ENCODE results near the gene INPP5K. TPM values are rescaled to one million over a fixed set of nuclear protein-coding genes. Genes with fewer than 3 reads are reported as not detected.
A peak's percentile ranks its signal among the peaks of the same experiment; 100 is the strongest.
"Not testable (repeated sequence)": the region's sequence is repeated elsewhere in the genome, so short reads cannot be mapped to it uniquely, and the experiment has no call there.

Gene INPP5K
- total RNA-seq, 1 experiment from 2014 or later = 24.8 TPM

DNA sequence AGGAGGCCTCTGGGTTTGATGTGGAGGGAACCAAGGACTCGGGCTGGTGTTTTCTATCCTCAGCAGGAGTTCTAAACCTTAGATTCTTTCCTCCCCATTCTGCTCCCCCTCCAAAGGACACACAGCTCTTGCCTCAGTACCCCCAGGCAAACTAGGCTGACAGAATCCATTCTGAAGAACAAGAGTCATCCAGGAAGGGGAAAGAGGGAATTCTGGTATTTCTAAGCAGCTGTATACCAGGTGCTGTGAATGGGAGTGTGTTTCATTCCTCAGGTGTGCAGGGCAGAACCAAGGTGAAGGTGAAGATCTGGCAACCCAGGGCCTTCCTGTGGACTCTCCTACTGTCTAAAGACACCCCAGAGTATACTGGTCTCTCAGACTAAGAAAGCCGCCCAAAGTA, 4.1 kb downstream of the INPP5K start:
- DNase-seq (ENCODE audit: low read depth) = no peak
- in situ Hi-C loops (cut with HindIII; ENCODE audit: low pct_unique_long_range_greater_than_20kb, low sequenced_read_pairs) = no loop called here

- DNase-seq (ENCODE audit: low read depth) = no peak
- in situ Hi-C loops (cut with HindIII; ENCODE audit: low pct_unique_long_range_greater_than_20kb, low sequenced_read_pairs) = no loop called here
Measured at GRCh38 chr17:1511756-1512321, 4.6 kb downstream of the INPP5K start.

DNA sequence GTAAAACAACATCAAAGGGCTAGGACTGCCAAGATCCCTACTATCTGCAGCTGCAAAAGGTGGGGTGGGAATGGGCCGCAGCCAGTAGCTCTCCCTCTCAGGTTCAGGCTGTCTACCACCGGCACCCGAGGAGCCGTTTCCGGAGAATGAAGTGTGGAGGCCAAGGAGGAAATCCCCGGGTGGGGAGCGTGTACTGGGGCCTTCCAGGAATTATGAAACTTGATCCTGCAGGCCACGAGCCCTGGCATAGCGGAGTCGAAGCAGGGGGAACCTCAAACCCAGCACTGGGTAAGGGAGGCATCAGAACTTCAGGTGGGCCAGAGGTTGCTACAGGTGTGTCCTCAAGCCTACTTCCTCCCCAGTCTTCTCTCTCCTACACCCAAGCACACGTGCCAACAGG, 5.1 kb downstream of the INPP5K start:
- no peak for DNase-seq (ENCODE audit: low read depth)
- in situ Hi-C loops (cut with HindIII; ENCODE audit: low pct_unique_long_range_greater_than_20kb, low sequenced_read_pairs) = no loop called here

DNA sequence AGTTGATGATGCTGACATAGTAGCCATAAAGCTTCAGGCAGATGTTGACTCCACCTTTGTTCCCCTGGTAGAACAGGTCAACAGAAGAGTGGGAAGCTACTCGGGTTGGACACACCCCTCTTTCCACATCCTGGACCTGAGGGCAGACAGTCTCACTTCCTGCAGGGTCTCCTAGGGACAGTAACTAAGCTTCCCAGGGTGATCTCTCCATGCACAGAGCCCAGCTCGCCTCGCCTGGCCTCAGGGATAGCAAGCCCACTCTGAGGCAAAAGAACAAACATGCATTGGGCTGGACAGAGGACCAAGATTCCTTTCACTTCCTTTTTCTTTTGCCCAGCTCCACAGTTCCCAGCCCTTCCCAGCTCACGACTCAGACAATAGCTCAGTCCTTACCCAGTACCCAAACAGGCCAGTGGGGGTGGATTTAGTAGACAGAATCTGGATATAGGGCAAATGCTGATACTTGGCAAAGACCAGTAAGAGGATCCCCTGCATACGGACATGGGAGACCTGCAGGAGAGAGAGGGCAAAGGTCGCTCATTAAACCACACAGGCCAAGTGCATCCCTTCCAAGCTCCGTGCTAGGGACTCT, 7.0 kb downstream of the INPP5K start:
- DNase-seq (ENCODE audit: low read depth) = no peak
- in situ Hi-C loops (cut with HindIII; ENCODE audit: low pct_unique_long_range_greater_than_20kb, low sequenced_read_pairs) = no loop called here

GRCh38 chr17:1508709-1509108, 7.7 kb downstream of the INPP5K start:
- in situ Hi-C loops (cut with HindIII; ENCODE audit: low pct_unique_long_range_greater_than_20kb, low sequenced_read_pairs) = not testable (repeated sequence)

GRCh38 chr17:1506649-1507267, 9.7 kb downstream of the INPP5K start:
- in situ Hi-C loops (cut with HindIII; ENCODE audit: low pct_unique_long_range_greater_than_20kb, low sequenced_read_pairs) = no loop called here

More at GRCh38 chr17:1508709-1509108, 7.7 kb downstream of the INPP5K start:
- not testable (repeated sequence) for DNase-seq (ENCODE audit: low read depth)

DNA sequence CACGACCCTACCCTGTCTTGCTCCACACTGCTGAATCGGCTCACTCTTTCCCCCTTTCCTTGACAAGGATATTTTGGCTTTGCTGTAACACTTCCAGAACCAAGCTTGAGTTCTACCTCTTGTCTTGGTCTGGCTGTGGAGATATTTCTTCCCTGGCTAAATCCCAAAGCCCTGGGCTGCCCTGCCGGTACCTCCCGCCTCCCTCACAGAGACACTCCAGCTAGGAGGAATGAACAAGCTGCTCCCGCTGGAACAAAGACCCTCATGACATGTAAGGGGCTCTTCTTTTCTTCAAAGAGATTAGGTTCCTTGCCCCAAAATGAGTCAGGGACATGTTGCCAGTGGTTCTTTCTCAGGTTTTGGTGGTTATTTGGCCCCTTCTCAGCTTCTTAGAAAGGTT, 10.8 kb downstream of the INPP5K start:
- in situ Hi-C loops (cut with HindIII; ENCODE audit: low pct_unique_long_range_greater_than_20kb, low sequenced_read_pairs) = no loop called here
- DNase-seq (ENCODE audit: low read depth) = no peak

More at GRCh38 chr17:1506649-1507267, 9.7 kb downstream of the INPP5K start:
- DNase-seq (ENCODE audit: low read depth) = no peak

DNA sequence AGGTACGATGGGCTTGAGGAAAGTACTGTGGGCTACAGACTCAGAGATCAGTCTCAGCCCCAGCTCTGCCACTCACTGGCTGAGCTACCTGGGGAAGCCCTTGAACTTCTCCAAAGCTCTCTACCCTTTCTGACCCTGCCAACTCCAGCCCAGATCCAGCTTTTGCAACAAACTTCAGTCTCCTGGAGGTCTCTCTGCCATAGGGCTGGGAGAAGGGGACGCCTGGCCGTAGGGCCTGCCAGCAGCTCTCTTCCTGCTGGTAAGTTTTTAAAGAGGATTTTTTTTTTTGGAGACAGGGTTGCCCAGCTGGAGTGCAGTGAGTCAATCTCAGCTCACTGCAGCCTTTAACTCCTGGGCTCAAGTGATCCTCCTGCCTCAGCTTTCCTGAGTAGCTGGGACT, 11.5 kb downstream of the INPP5K start:
- in situ Hi-C loops (cut with HindIII; ENCODE audit: low pct_unique_long_range_greater_than_20kb, low sequenced_read_pairs) = no loop called here
- no peak for DNase-seq (ENCODE audit: low read depth)

DNA sequence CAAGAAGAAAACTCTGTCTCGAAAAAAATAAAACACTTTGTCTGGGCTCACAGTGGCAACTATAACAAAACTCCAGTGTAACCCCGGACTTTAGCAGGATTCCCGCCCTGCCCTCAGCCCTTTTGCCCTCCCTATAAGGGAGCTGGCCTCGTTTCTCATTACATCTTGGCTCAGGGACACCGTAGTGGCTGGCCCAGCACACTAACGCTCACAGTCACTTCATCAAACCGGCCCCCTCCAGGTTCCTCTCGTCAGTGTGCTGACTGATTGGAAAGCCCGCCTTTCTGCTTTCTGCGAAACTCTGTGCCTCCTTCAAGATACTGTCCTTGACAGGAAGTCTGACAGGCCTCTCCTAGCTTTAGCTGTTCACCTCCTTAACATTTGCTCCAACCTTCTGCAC, 12.7 kb downstream of the INPP5K start:
- DNase-seq (ENCODE audit: low read depth) = no peak
- in situ Hi-C loops (cut with HindIII; ENCODE audit: low pct_unique_long_range_greater_than_20kb, low sequenced_read_pairs) = no loop called here

DNA sequence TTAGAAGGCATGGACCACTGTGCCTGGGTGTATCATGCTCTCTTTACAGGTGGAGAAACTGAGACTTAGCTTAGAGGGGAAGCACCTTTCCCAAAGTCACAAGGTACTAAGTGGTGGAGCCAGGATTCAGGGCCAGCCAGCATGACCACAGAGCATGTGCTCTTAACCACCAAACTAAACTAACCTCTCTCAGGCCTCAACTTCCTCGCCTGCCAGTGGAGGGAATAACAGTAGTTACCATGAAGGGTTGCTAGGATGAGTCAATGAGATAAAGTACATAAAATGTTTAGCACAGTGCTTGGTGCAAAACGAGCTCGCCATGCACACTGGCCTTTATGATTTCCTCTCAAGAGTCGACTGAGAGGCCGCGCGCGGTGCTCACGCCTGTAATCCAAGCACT, 17.5 kb downstream of the INPP5K start:
- in situ Hi-C loops (cut with HindIII; ENCODE audit: low pct_unique_long_range_greater_than_20kb, low sequenced_read_pairs) = no loop called here
- peak; percentile 46 for DNase-seq (ENCODE audit: low read depth)

DNA sequence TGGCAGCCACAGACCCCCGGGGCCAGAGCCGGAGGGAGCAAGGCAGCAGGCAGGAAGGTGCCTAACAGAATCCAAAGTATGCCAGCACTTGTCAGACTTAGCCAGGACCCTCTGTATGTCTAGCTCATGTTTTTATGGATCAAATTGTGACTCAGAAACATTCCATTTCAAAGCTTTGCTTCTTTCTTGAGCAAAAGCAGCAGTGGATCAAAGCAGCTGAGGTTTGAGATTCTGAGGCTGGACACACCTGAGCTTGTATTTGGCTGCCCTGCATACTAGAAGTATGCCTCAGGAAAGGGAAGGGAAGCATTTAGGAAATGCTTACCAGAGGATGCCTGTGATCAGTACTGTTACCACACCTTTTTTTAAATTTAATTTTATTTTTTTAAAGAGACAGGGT, 18.2 kb downstream of the INPP5K start:
- DNase-seq (ENCODE audit: low read depth) = no peak
- in situ Hi-C loops (cut with HindIII; ENCODE audit: low pct_unique_long_range_greater_than_20kb, low sequenced_read_pairs) = no loop called here

- DNase-seq (ENCODE audit: low read depth) = no peak
- in situ Hi-C loops (cut with HindIII; ENCODE audit: low pct_unique_long_range_greater_than_20kb, low sequenced_read_pairs) = no loop called here
Measured at GRCh38 chr17:1497831-1498230, 18.6 kb downstream of the INPP5K start.

DNA sequence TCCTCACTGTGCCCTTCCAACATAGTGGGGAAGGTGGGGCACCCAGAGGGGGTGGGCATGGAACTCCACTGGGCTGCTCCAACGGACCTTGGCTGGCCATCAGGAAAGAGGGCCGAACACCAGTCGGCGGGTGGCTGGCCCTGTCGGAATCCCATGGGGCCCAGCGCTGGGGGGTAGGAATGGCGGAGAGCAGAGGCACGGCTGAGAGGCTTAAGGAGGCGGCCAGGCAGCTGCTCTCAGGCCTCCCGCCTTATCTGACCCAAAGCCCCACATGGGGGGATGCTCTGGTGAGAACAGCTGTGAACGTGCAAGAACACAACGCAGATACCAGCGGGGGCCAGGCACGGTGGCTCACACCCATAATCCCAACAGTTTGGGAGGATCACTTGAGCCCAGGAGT, 19.5 kb downstream of the INPP5K start:
- in situ Hi-C loops (cut with HindIII; ENCODE audit: low pct_unique_long_range_greater_than_20kb, low sequenced_read_pairs) = no loop called here
- DNase-seq (ENCODE audit: low read depth) = no peak

- no peak for DNase-seq (ENCODE audit: low read depth)
- in situ Hi-C loops (cut with HindIII; ENCODE audit: low pct_unique_long_range_greater_than_20kb, low sequenced_read_pairs) = no loop called here
Measured at GRCh38 chr17:1495265-1495989, 21.0 kb downstream of the INPP5K start.

GRCh38 chr17:1494736-1495253, 21.6 kb downstream of the INPP5K start:
- in situ Hi-C loops (cut with HindIII; ENCODE audit: low pct_unique_long_range_greater_than_20kb, low sequenced_read_pairs) = no loop called here
- no peak for DNase-seq (ENCODE audit: low read depth)

DNA sequence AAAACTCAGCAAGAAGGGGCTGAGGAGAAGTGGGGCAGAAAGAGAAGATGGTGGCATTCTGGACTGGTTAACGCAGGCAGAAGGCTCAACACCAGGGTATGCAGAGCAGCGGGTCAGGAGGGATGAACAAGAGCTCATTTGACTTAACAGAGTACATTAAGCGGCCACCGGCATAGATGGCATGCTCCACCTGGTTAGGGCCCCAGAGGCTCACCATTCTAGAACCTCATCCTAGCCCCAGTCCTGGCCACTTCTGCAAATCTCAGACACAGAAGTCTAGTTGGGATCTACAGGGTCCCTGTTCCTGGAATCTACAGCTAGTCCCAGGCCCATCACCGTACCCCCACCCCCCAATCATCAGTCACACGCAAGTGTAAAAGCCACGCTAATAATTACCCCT, 22.2 kb downstream of the INPP5K start:
- in situ Hi-C loops (cut with HindIII; ENCODE audit: low pct_unique_long_range_greater_than_20kb, low sequenced_read_pairs) = no loop called here

DNA sequence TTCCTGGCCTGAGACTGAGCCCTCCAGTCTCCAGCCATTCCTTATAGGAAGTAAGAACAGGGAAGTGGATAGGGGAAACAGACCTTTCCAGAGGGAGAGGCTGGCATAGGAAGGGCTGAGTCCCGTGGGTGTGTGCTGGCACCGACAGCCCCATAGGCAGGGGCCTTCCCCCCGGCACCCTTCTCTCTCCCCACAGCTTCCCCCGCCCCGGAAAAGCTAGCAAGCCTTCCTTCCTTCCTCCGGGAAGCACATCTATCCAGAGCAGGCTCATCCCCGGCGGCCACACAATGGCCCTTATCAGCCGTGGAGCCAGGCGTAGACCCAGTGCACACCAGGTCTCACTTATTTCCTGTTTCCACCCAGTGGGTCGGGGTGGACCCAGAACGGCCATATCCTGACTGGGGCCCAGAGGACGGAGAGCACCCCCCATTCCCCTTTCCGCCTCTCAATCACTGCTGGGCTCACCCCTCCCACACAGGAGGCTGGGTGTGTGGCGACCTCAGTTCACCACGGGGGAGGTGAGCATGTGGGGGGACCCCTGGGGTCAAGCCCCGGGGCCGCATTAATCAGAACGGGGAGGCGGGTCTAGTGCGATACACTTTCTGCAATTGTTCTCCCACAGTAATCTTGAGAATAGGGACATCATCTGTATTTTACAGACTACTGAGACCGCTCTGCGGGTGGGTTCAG, 23.0 kb downstream of the INPP5K start:
- no peak for DNase-seq (ENCODE audit: low read depth)
- in situ Hi-C loops (cut with HindIII; ENCODE audit: low pct_unique_long_range_greater_than_20kb, low sequenced_read_pairs) = no loop called here

More for the DNA sequence above, 22.2 kb downstream of the INPP5K start:
- no peak for DNase-seq (ENCODE audit: low read depth)

Measured in Caki2 (cell line).